PC-9 (cell line): ENCODE measurements around the gene LEFTY1.

Source experiments
- CTCF ChIP-seq: fragments of 200-600 bp; sonication (generic); conservative IDR thresholded peaks from 2 replicates; pipeline ENCODE4 v1.6.1; 2017; ENCODE audit warnings: mixed run types, antibody characterized with exemption, mild to moderate bottlenecking, moderate library complexity
- EZH2 ChIP-seq: fragments of 200-600 bp; sonication (generic); IDR thresholded peaks from 2 replicates; pipeline ENCODE4 v1.8.0; 2017; ENCODE audit warnings: antibody characterized with exemption, low read depth

DNA sequence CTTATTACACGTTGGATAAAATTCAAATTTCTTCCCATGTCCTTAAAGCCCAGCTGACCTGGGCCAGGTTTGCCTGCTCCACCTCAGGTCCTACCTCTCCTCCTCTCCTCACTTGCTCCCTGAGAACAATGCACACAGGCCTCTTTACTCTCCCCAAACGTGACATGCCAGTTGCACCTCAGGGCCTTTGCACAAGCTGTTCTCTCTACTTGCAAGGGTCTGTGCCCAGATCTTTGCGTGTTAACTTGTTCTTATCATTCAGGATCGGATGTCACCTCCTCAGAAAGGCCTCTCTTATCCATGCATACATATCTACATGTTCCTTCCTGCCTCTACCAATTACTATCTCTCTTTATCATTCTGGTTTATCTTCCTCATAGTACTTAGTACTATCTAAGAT, 14.7 kb upstream of the LEFTY1 start:
- no peak for TF ChIP-seq EZH2
- TF ChIP-seq CTCF, result no peak
